ENCODE results near the gene ALDH1B1. TPM values are rescaled to one million over a fixed set of nuclear protein-coding genes. Genes with fewer than 3 reads are reported as not detected.

Gene ALDH1B1
- total and polyA plus RNA-seq, 10 of the 15 experiments (the other 5 are each of a cell fraction or from before 2014, with no cell fraction given), result 8.6 to 38.5 (median 30.9) TPM

- no peak for TF ChIP-seq NR2C2 (IDR thresholded peaks at IDR 0.05; ENCODE audit: borderline replicate concordance, control insufficient read depth, insufficient read length, low read depth)
- TF ChIP-seq E2F4 (IDR thresholded peaks at IDR 0.05; ENCODE audit: low read depth, low read length), result no peak
- TF ChIP-seq EED (IDR thresholded peaks at IDR 0.05; ENCODE audit: low read depth), result no peak
- no peak for TF ChIP-seq CBX3 (IDR thresholded peaks at IDR 0.05; ENCODE audit: borderline replicate concordance, low read depth)
- TF ChIP-seq PBX3 (IDR thresholded peaks at IDR 0.05; ENCODE audit: insufficient replicate concordance, low read depth, low read length), result no peak
- TF ChIP-seq ZNF217 (IDR thresholded peaks at IDR 0.05), result no peak
- TF ChIP-seq RAD21 (IDR thresholded peaks at IDR 0.05; ENCODE audit: insufficient read depth, low read depth, low read length), result no peak
- TF ChIP-seq KLF5 (IDR thresholded peaks at IDR 0.05; ENCODE audit: partially characterized antibody), result no peak
- TF ChIP-seq FOS (IDR thresholded peaks at IDR 0.05; ENCODE audit: borderline replicate concordance, extremely low read depth, insufficient read length), result no peak
- TF ChIP-seq STAT3 (IDR thresholded peaks at IDR 0.05; ENCODE audit: low read depth, low read length), result no peak
- TF ChIP-seq NR2F1 (conservative IDR thresholded peaks at IDR 0.05), result no peak
- TF ChIP-seq MEF2A (IDR thresholded peaks at IDR 0.05; ENCODE audit: insufficient read depth, low read depth, low read length), result no peak
- TF ChIP-seq NBN (IDR thresholded peaks at IDR 0.05), result no peak
Observed at GRCh38 chr9:38347271-38347671, 45.2 kb upstream of the ALDH1B1 start (continued).

- H3K27ac ChIP-seq (ENCODE audit: control insufficient read depth, insufficient read depth), result no peak overlapping the region
- no TSS peak for BruUV-seq (replicated peaks)
- DNase-seq (ENCODE audit: low read depth, low spot score) (no peak), FAIRE-seq (no peak), ATAC-seq (no peak)
- H3K9ac ChIP-seq (ENCODE audit: control insufficient read depth, insufficient read depth, low read length), result no peak overlapping the region
- no peaks in the 10 kb centered on the region for H3K4me1 ChIP-seq (ENCODE audit: control insufficient read depth, insufficient read depth, low read length)
- no peak overlapping the region for H3K4me2 ChIP-seq (ENCODE audit: control insufficient read depth, insufficient read depth)
- ChIA-PET RAD21 (ENCODE audit: unreplicated experiment) (no interaction called here), CTCF (no interaction called here), SMC1A (ENCODE audit: uncharacterized antibody, unreplicated experiment) (no interaction called here), POLR2A (no interaction called here)
- WGBS (ENCODE audit: insufficient coverage, insufficient replicate concordance, low lambda C conversion rate, missing lambda C conversion rate), result 3% methylated on average over 3 of the region's 3 CpGs
- H3K79me2 ChIP-seq (ENCODE audit: control insufficient read depth, insufficient read depth, low read length), result no peaks in the 10 kb centered on the region
- no peak overlapping the region for H2AFZ ChIP-seq (ENCODE audit: control insufficient read depth, low read depth, low read length)
- intact Hi-C loops (cut with micrococcal nuclease; ENCODE audit: unreplicated experiment) (no loop called here), in situ Hi-C loops (cut with MboI) (no loop called here)
- no peaks in the 10 kb centered on the region for H3K36me3 ChIP-seq (ENCODE audit: control insufficient read depth in 2 of 2, insufficient read depth in 2 of 2, low read length in 1 of 2)
- H3K9me3 ChIP-seq (replicated peaks; ENCODE audit: control insufficient read depth, insufficient read depth, low read length), result peaks cover 2% of the 10 kb centered on the region; the same call in 2 of the 3 replicates
- H3K27me3 ChIP-seq (replicated peaks in 1 of 2; ENCODE audit: control insufficient read depth in 2 of 2, insufficient read depth in 2 of 2, low read length in 1 of 2), result no peaks in the 10 kb centered on the region; a peak in 1 of 4 replicates
- H4K20me1 ChIP-seq (ENCODE audit: control insufficient read depth, insufficient read depth), result no peaks in the 10 kb centered on the region
- TF ChIP-seq BHLHE40 (IDR thresholded peaks at IDR 0.05; ENCODE audit: borderline replicate concordance in 1 of 2, low read depth in 2 of 2, low read length in 1 of 2) (0 out of 4 replicates have a peak, but pooled peaks of 1 of the 2 experiments have one; percentile 12), SMAD5 (IDR thresholded peaks at IDR 0.05; ENCODE audit: low read depth) (no peak)
- H3K4me3 ChIP-seq, result no peak overlapping the region
Observed at GRCh38 chr9:38347946-38348345, 44.6 kb upstream of the ALDH1B1 start.
